ENCODE measurements around the gene GLDN. TPM values are rescaled to one million over a fixed set of nuclear protein-coding genes. Genes with fewer than 3 reads are reported as not detected.
"Not testable (repeated sequence)": the region's sequence is repeated elsewhere in the genome, so short reads cannot be mapped to it uniquely, and the experiment has no call there.

Gene GLDN
- total RNA-seq, 2 donors from 2014 or later = 1.9 to 9.4 TPM

DNA sequence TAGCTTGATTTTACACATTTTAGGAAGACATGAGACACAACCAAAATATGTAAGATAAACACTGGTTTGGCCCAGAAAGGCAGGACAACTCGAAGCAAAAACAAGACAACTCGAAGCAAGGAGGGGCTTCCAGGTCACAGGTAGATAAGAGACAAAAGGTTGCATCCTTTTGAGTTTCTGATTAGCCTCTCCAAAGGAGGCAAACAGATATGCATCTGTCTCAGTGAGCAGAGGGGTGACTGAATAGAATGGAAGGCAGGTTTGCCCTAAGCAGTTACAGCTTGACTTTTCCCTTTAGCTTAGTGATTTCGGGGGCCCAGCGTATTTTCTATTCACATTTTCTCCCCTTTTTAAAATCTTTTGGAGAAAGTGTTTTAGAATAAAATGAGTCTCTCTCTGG is 74.7 kb downstream of the GLDN start:
- Histone ChIP-seq H3K4me1 (no peaks in the 10 kb centered on the region), H3K27ac (no peak overlapping the region), H3K36me3 (no peaks in the 10 kb centered on the region), H3K27me3 (no peaks in the 10 kb centered on the region), H3K9me3 (no peaks in the 10 kb centered on the region), H3K4me3 (no peak overlapping the region)
- no peak for TF ChIP-seq CTCF (IDR thresholded peaks at IDR 0.05)
- no peak for DNase-seq (ENCODE audit: low spot score)

DNA sequence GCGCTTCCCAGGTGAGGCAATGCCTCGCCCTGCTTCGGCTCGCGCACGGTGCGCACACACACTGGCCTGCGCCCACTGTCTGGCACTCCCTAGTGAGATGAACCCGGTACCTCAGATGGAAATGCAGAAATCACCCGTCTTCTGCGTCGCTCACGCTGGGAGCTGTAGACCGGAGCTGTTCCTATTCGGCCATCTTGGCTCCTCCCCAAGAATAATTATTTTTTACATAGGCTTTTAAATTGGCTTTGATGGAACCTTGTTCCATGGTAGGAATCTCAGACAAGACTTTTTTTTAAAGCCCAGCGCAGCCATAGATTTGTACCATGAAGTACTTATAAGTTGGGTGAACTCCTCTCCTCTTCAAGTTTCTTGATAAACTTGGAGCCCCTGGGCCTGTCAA is 81.6 kb downstream of the GLDN start:
- not testable (repeated sequence) for H3K4me1 ChIP-seq; DNase-seq (ENCODE audit: low spot score); H3K27me3 ChIP-seq

GRCh38 chr15:51424780-51425179 is 83.3 kb downstream of the GLDN start:
- Histone ChIP-seq H3K36me3 (no peaks in the 10 kb centered on the region), H3K4me3 (no peak overlapping the region), H3K27ac (no peak overlapping the region), H3K9me3 (no peaks in the 10 kb centered on the region), H3K27me3 (no peaks in the 10 kb centered on the region), H3K4me1 (no peaks in the 10 kb centered on the region)
- TF ChIP-seq CTCF (IDR thresholded peaks at IDR 0.05) = no peak
- DNase-seq (ENCODE audit: low spot score) = no peak

More for the DNA sequence above, 81.6 kb downstream of the GLDN start:
- H3K27ac ChIP-seq, H3K36me3 ChIP-seq, H3K4me3 ChIP-seq, H3K9me3 ChIP-seq: not testable (repeated sequence)

DNA sequence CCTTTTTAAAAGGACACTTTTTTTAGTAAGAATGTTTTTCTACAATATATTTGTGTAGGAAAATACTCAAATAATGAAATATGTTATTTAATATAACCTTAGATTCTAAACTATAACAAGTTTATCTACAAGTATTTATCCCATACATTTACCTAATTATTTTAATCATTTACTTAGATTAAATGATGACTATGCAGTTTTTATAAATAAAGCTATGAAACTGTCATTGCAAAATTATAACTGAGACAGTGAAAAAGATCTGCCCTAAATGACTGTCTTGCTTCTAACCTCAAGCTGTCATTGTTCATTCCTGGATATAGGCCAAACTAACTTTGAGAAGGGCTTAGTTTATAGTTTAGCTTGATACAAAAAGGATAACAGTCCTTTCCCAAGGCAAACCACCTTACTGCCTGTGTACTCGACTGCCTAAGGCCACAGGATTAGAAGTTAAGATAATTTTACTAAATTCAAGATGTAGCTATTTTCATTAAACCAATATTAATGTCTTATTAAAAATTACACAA is 84.1 kb downstream of the GLDN start:
- Histone ChIP-seq H3K9me3 (no peaks in the 10 kb centered on the region), H3K27ac (no peak overlapping the region), H3K4me1 (no peaks in the 10 kb centered on the region), H3K4me3 (no peak overlapping the region), H3K27me3 (no peaks in the 10 kb centered on the region), H3K36me3 (no peaks in the 10 kb centered on the region)
- TF ChIP-seq CTCF (IDR thresholded peaks at IDR 0.05) = no peak
- no peak for DNase-seq (ENCODE audit: low spot score)

GRCh38 chr15:51438526-51438925 is 97.1 kb downstream of the GLDN start:
- DNase-seq (ENCODE audit: low spot score) = no peak
- Histone ChIP-seq H3K27me3 (no peaks in the 10 kb centered on the region), H3K4me1 (no peaks in the 10 kb centered on the region), H3K27ac (no peak overlapping the region), H3K4me3 (no peak overlapping the region), H3K9me3 (no peaks in the 10 kb centered on the region), H3K36me3 (no peaks in the 10 kb centered on the region)
- no peak for TF ChIP-seq CTCF (IDR thresholded peaks at IDR 0.05)

DNA sequence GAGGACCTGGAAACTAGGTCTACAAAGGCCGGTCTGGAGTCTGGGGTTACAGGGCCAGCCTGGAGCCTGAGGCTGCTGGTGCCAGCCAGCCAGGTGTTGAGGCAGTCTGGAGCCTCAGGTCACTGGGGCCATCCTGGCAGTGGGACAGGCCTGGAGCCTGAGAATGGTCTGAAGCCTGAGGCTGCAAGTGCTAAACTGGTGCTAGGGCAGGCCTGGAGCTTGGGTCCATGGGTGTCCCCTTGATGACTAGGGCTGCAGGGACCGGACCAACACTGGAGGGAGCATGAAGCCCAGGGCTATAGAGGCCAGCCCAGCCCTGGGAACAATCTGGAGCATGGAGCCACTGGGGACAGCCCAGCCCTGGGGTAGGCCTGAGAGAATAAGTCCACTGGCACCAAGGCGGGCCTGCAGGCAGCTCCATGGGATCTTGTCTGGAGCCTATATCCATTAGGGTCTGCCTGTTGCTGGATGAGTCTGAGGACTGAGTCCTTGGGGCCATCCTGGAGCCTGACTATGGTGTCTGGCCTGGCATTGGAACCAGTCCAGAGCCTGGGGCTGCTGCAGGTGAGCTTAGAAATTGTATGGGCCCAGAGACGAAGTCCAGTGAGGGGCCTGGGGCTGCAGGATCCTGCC is 101.9 kb downstream of the GLDN start:
- H3K4me1 ChIP-seq = no peaks in the 10 kb centered on the region
- H3K36me3 ChIP-seq = peaks cover under 1% of the 10 kb centered on the region
- no peak for TF ChIP-seq CTCF (IDR thresholded peaks at IDR 0.05)
- no peak overlapping the region for H3K27ac ChIP-seq
- no peaks in the 10 kb centered on the region for H3K9me3 ChIP-seq
- DNase-seq (ENCODE audit: low spot score) = no peak
- no peak overlapping the region for H3K4me3 ChIP-seq
- no peaks in the 10 kb centered on the region for H3K27me3 ChIP-seq

Measured in right atrium auricular region (tissue), 2 donors.